ENCODE data around the gene STX7.
A peak's percentile ranks its signal among the peaks of the same experiment; 100 is the strongest.

STX7 gene

GRCh38 chr6:132524646-132525045, 11.7 kb upstream of the STX7 start:
- H3K27me3 ChIP-seq (ENCODE audit: insufficient read depth, low read length) = peaks cover 12% of the 10 kb centered on the region
- peaks cover 4% of the 10 kb centered on the region for H3K9me3 ChIP-seq (ENCODE audit: low read length)
- H3K36me3 ChIP-seq (ENCODE audit: insufficient read depth, low read length) = no peaks in the 10 kb centered on the region
- H3K4me1 ChIP-seq (ENCODE audit: insufficient read depth, low read length) = no peaks in the 10 kb centered on the region
- no peak overlapping the region for H3K4me3 ChIP-seq (ENCODE audit: low read length)
- H2AFZ ChIP-seq (ENCODE audit: low read depth, low read length) = no peak overlapping the region

GRCh38 chr6:132520953-132521352, 8.0 kb upstream of the STX7 start:
- no peak overlapping the region for H2AFZ ChIP-seq (ENCODE audit: low read depth, low read length)
- H3K4me1 ChIP-seq (ENCODE audit: insufficient read depth, low read length) = no peaks in the 10 kb centered on the region
- peaks cover 5% of the 10 kb centered on the region for H3K27me3 ChIP-seq (ENCODE audit: insufficient read depth, low read length)

GRCh38 chr6:132515386-132515785, 2.5 kb upstream of the STX7 start:
- Histone ChIP-seq H3K4me1 (ENCODE audit: insufficient read depth, low read length) (peaks cover 3% of the 10 kb centered on the region), H3K36me3 (ENCODE audit: insufficient read depth, low read length) (no peaks in the 10 kb centered on the region), H3K9me3 (ENCODE audit: low read length) (no peaks in the 10 kb centered on the region), H3K4me3 (ENCODE audit: low read length) (no peak overlapping the region), H2AFZ (ENCODE audit: low read depth, low read length) (no peak overlapping the region), H3K27me3 (ENCODE audit: insufficient read depth, low read length) (peaks cover 18% of the 10 kb centered on the region)

More at GRCh38 chr6:132520953-132521352, 8.0 kb upstream of the STX7 start:
- Histone ChIP-seq H3K36me3 (ENCODE audit: insufficient read depth, low read length) (no peaks in the 10 kb centered on the region), H3K4me3 (ENCODE audit: low read length) (no peak overlapping the region), H3K9me3 (ENCODE audit: low read length) (peaks cover 4% of the 10 kb centered on the region)

GRCh38 chr6:132513831-132514545, 1.1 kb upstream of the STX7 start:
- H3K36me3 ChIP-seq (ENCODE audit: insufficient read depth, low read length) = no peaks in the 10 kb centered on the region
- peaks cover 3% of the 10 kb centered on the region for H3K4me1 ChIP-seq (ENCODE audit: insufficient read depth, low read length)
- H3K4me3 ChIP-seq (ENCODE audit: low read length) = no peak overlapping the region
- H3K9me3 ChIP-seq (ENCODE audit: low read length) = no peaks in the 10 kb centered on the region
- H3K27me3 ChIP-seq (ENCODE audit: insufficient read depth, low read length) = peaks cover 18% of the 10 kb centered on the region
- H2AFZ ChIP-seq (ENCODE audit: low read depth, low read length) = peak overlapping the region; percentile 76

GRCh38 chr6:132512342-132512637, 626 bp downstream of the STX7 start:
- H3K4me1 ChIP-seq (ENCODE audit: insufficient read depth, low read length) = peaks cover 3% of the 10 kb centered on the region
- no peaks in the 10 kb centered on the region for H3K36me3 ChIP-seq (ENCODE audit: insufficient read depth, low read length)
- H3K27me3 ChIP-seq (ENCODE audit: insufficient read depth, low read length) = peaks cover 18% of the 10 kb centered on the region
- no peaks in the 10 kb centered on the region for H3K9me3 ChIP-seq (ENCODE audit: low read length)
- H2AFZ ChIP-seq (ENCODE audit: low read depth, low read length) = peak overlapping the region; percentile 76
- H3K4me3 ChIP-seq (ENCODE audit: low read length) = peak overlapping the region; percentile 70

GRCh38 chr6:132511831-132512220, 1.1 kb downstream of the STX7 start:
- Histone ChIP-seq H3K4me1 (ENCODE audit: insufficient read depth, low read length) (peaks cover 3% of the 10 kb centered on the region), H3K4me3 (ENCODE audit: low read length) (peak overlapping the region; percentile 70), H3K9me3 (ENCODE audit: low read length) (no peaks in the 10 kb centered on the region), H3K36me3 (ENCODE audit: insufficient read depth, low read length) (no peaks in the 10 kb centered on the region), H2AFZ (ENCODE audit: low read depth, low read length) (no peak overlapping the region), H3K27me3 (ENCODE audit: insufficient read depth, low read length) (peaks cover 18% of the 10 kb centered on the region)

- peaks cover 3% of the 10 kb centered on the region for H3K4me1 ChIP-seq (ENCODE audit: insufficient read depth, low read length)
- no peaks in the 10 kb centered on the region for H3K9me3 ChIP-seq (ENCODE audit: low read length)
- no peak overlapping the region for H2AFZ ChIP-seq (ENCODE audit: low read depth, low read length)
- no peaks in the 10 kb centered on the region for H3K36me3 ChIP-seq (ENCODE audit: insufficient read depth, low read length)
- peaks cover 18% of the 10 kb centered on the region for H3K27me3 ChIP-seq (ENCODE audit: insufficient read depth, low read length)
- H3K4me3 ChIP-seq (ENCODE audit: low read length) = peak overlapping the region; percentile 70
Observed at GRCh38 chr6:132511210-132511830, 1.6 kb downstream of the STX7 start.

GRCh38 chr6:132506869-132507808, 5.8 kb downstream of the STX7 start:
- H3K4me1 ChIP-seq (ENCODE audit: insufficient read depth, low read length) = peaks cover 3% of the 10 kb centered on the region
- no peak overlapping the region for H2AFZ ChIP-seq (ENCODE audit: low read depth, low read length)
- H3K4me3 ChIP-seq (ENCODE audit: low read length) = no peak overlapping the region
- H3K36me3 ChIP-seq (ENCODE audit: insufficient read depth, low read length) = peaks cover 3% of the 10 kb centered on the region
- H3K27me3 ChIP-seq (ENCODE audit: insufficient read depth, low read length) = no peaks in the 10 kb centered on the region
- no peaks in the 10 kb centered on the region for H3K9me3 ChIP-seq (ENCODE audit: low read length)

- no peaks in the 10 kb centered on the region for H3K9me3 ChIP-seq (ENCODE audit: low read length)
- H3K36me3 ChIP-seq (ENCODE audit: insufficient read depth, low read length) = peaks cover 6% of the 10 kb centered on the region
- no peak overlapping the region for H3K4me3 ChIP-seq (ENCODE audit: low read length)
- no peaks in the 10 kb centered on the region for H3K4me1 ChIP-seq (ENCODE audit: insufficient read depth, low read length)
- H2AFZ ChIP-seq (ENCODE audit: low read depth, low read length) = no peak overlapping the region
- no peaks in the 10 kb centered on the region for H3K27me3 ChIP-seq (ENCODE audit: insufficient read depth, low read length)
Observed at GRCh38 chr6:132506461-132506860, 6.5 kb downstream of the STX7 start.

- H3K36me3 ChIP-seq (ENCODE audit: insufficient read depth, low read length) = peaks cover 11% of the 10 kb centered on the region
- no peaks in the 10 kb centered on the region for H3K27me3 ChIP-seq (ENCODE audit: insufficient read depth, low read length)
- no peak overlapping the region for H2AFZ ChIP-seq (ENCODE audit: low read depth, low read length)
- H3K9me3 ChIP-seq (ENCODE audit: low read length) = no peaks in the 10 kb centered on the region
- no peaks in the 10 kb centered on the region for H3K4me1 ChIP-seq (ENCODE audit: insufficient read depth, low read length)
- no peak overlapping the region for H3K4me3 ChIP-seq (ENCODE audit: low read length)
Observed at GRCh38 chr6:132505158-132505557, 7.8 kb downstream of the STX7 start.

- Histone ChIP-seq H3K27me3 (ENCODE audit: insufficient read depth, low read length) (no peaks in the 10 kb centered on the region), H3K9me3 (ENCODE audit: low read length) (no peaks in the 10 kb centered on the region), H2AFZ (ENCODE audit: low read depth, low read length) (no peak overlapping the region), H3K4me3 (ENCODE audit: low read length) (no peak overlapping the region), H3K36me3 (ENCODE audit: insufficient read depth, low read length) (peaks cover 11% of the 10 kb centered on the region), H3K4me1 (ENCODE audit: insufficient read depth, low read length) (no peaks in the 10 kb centered on the region)
Observed at GRCh38 chr6:132504757-132505156, 8.2 kb downstream of the STX7 start.

GRCh38 chr6:132499757-132500156, 13.2 kb downstream of the STX7 start:
- H3K27me3 ChIP-seq (ENCODE audit: insufficient read depth, low read length) = no peaks in the 10 kb centered on the region
- peaks cover 2% of the 10 kb centered on the region for H3K9me3 ChIP-seq (ENCODE audit: low read length)
- no peak overlapping the region for H3K4me3 ChIP-seq (ENCODE audit: low read length)
- H2AFZ ChIP-seq (ENCODE audit: low read depth, low read length) = no peak overlapping the region
- peaks cover 23% of the 10 kb centered on the region for H3K36me3 ChIP-seq (ENCODE audit: insufficient read depth, low read length)
- no peaks in the 10 kb centered on the region for H3K4me1 ChIP-seq (ENCODE audit: insufficient read depth, low read length)

GRCh38 chr6:132498638-132499037, 14.3 kb downstream of the STX7 start:
- Histone ChIP-seq H3K27me3 (ENCODE audit: insufficient read depth, low read length) (no peaks in the 10 kb centered on the region), H3K4me3 (ENCODE audit: low read length) (no peak overlapping the region), H3K9me3 (ENCODE audit: low read length) (peaks cover 2% of the 10 kb centered on the region), H3K4me1 (ENCODE audit: insufficient read depth, low read length) (no peaks in the 10 kb centered on the region), H2AFZ (ENCODE audit: low read depth, low read length) (no peak overlapping the region), H3K36me3 (ENCODE audit: insufficient read depth, low read length) (peaks cover 23% of the 10 kb centered on the region)
